DMS 273 treated with DMSO at 0.1 percent for 48 hours (cell line): Measurements from ENCODE around the gene HAVCR1.
"Not testable (repeated sequence)": the region's sequence is repeated elsewhere in the genome, so short reads cannot be mapped to it uniquely, and the experiment has no call there.

Experiments used
- DNase-seq: peaks from one replicate; lab custom pipeline; 2025; lab: John Stamatoyannopoulos, UW

HAVCR1 gene

DNA sequence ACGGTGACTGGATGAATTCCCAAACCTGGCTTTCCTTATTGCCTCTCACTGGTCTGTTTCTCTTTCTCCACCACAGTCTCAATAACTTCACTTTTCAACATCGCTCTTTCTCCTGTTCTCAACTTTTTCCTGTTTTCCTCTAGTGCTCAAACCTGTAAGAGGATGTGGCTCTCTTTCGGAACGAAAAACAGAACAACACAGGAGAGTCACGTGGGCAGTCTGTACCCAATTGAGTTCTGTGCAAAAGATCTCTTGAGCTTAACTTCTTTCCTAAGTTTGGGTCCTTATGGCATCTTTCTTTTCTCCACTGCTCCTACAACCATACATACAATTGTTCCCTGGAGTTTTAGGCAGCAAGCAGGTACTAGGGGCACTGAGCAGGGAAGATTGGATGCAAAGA is 8.9 kb downstream of the HAVCR1 start:
- no peak for DNase-seq

GRCh38 chr5:157049605-157050004 is 9.3 kb downstream of the HAVCR1 start:
- DNase-seq, result no peak

- DNase-seq, result no peak
These were observed 11.0 kb downstream of the HAVCR1 start for GRCh38 chr5:157047898-157048297.

DNA sequence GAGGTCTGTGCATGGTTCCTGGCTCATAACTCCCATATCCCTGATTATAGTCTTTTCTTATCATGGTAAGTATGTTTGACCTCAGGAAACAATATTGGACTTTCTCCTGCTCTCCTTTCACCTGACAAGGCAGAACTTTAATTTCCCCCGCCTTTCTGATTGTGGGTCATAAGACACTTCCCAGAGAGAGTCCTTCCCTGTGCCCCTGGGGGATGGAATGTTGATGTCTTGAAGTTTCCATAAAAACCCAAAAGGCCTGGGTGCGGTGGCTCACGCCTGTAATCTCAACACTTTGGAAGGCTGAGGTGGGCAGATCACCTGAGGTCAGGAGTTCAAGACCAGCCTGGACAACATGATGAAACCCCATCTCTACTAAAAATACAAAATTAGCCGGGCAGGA is 11.9 kb downstream of the HAVCR1 start:
- not testable (repeated sequence) for DNase-seq

- peak; percentile 7 for DNase-seq
These were observed 12.9 kb downstream of the HAVCR1 start for GRCh38 chr5:157046041-157046440.

DNA sequence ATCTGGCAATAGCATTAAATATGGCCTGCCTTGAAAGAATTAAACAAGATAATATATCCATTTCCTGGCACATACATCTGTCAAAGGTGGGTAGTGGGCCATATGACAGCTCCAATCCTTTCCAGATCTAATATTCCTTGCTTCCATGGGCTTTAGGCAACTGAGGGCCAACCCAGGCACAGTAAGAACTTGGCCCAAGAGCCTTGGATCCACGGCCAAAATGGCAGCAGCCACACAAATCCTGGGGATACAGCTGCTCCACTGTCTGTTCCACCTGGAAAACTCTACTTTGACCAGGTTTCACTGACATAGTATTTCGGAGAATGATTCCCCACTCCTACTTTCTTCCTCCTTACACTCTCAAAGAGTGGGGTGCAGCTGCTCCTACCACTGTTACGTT is 13.3 kb downstream of the HAVCR1 start:
- no peak for DNase-seq

- no peak for DNase-seq
These were observed 20.2 kb downstream of the HAVCR1 start for GRCh38 chr5:157038568-157039187.

DNA sequence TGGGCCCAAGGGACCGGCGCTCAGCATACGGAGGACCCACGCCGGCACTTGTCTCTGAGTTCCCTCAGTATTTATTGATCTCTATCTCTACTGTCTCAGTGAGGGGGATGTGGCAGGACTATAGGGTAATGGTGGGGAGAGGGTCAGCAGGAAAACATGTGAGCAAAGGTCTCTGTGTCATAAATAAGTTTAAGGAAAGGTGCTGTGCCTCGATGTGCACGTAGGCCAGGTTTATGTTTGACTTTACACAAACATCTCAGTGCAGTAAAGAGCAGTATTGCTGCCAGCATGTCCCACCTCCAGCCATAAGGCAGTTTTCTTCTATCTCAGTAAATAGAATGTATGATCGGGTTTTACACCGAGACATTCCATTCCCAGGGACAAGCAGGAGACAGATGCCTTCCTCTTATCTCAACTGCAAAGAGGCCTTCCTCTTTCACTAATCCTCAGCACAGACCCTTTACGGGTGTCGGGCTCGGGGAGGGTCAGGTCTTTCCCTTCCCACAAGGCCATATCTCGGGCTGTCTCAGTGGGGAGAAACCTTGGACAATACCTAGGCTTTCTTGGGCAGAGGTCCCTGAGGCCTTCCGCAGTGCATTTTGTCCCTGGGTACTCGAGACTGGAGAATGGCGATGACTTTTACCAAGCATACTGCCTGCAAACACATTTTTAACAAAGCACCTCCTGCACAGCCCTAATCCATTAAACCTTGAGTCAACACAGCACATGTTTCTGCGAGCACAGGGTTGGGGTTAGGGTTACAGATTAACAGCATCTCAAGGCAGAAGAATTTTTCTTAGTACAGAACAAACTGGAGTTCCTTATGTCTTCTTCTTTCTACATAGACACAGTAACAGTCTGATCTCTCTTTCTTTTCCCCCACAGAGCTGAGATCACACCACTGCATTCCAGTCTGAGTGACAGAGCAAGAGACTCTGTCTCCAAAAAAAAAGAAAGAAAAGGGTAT is 24.5 kb downstream of the HAVCR1 start:
- not testable (repeated sequence) for DNase-seq

GRCh38 chr5:157033071-157033583 is 25.8 kb downstream of the HAVCR1 start:
- no peak for DNase-seq

- DNase-seq, result no peak
These were observed 28.2 kb downstream of the HAVCR1 start for GRCh38 chr5:157030692-157031091.

- DNase-seq, result no peak
These were observed 29.5 kb downstream of the HAVCR1 start for GRCh38 chr5:157029457-157029856.

DNA sequence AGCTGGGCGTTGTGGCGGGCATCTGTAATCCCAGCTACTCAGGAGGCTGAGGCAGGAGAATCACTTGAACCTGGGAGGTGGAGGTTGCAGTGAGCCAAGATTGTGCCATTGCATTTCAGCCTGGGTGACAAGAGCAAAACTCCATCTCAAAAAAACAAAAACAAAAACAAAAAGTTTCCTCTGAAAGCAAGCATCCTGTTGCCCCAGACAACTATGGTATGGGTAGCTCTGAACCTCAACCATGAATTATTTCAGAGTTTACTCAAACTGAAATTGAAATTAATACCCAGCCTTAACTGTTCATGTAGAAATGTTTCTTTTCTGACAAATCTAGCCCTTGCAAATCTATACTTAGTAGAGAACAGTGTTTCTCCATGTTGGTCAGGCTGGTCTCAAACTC is 31.3 kb downstream of the HAVCR1 start:
- DNase-seq, result not testable (repeated sequence)

DNA sequence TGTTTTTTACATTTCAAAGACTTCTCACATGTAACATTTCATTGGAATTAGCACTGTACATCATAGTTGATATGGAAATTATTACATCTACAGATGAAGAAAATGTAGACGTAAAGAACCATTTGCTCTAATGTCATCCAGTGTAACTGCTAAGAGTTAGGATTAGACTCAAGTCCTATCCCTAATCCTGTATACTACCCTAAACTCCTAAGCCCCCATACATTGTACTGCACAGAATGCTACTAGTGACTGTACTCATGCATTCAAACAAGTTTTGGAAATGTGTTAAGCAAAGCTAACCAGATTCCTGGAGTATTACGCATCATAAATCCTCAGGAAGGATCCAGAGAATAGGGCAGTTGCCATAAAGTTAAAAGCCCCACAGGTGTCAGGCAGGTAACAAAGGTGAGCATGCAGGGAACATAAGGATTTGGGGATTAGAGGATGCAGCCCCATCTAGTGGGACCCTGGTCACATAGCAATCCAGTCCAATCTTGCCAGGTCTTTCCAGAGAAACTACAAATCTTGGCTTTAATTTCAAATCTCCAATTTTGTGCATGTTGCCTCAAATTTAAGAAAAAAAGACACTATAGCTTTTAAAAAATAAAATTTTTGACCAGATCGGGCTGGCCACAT is 32.0 kb downstream of the HAVCR1 start:
- no peak for DNase-seq

- DNase-seq, result no peak
These were observed 33.7 kb downstream of the HAVCR1 start for GRCh38 chr5:157025093-157025698.

DNA sequence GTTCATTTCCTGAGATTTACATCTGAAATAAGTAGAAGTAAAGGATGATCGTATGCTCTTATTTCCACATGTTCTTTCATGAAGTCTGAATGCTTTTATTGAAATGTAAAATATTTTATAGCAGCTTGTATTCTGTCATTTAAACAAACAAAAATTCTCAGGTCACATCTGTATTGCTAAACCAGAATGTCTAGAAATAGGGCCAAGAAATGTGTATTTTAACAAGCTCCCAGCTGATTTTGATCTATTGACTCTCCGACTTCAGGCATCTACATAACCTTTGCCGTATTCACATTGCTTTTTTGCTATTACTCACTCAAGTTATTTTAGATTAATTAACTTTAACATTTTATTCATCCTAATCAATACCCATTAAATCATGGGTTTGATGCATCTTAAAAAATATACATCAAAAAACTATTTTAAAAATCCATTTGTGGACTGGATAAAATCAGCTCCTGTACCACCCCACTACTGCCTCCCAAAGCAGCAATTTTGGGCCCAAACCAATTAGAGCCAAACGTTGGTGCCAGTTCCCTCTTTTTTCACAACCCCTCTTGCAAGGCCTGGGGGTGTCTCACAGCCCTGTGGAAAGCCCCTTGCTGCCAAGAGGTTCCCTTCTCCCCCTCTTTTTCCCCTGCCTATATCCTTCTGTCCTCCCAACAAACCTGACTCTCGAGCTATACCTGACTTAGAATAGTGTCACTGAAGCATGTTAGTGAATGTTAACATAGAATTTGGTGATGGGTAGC is 34.5 kb downstream of the HAVCR1 start:
- DNase-seq, result no peak

DNA sequence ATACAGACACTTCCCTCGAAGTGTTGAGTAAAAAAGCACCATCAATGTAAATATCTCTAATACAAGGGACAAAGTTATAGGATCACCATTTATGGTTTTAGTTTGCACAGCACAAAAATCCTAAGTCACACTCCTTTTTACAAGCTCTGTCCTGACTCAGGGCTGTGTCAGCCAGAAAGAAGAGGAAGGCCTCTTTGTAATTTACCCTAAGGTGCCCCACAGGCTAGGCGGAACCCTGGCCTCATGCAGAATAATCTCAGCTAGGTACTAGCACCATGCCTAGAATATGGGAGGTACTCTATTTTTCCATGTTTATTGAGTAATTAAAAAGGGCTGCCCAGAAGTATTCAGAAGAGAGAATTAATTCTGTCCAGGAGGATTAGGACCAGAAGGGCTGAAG is 36.9 kb downstream of the HAVCR1 start:
- no peak for DNase-seq

- DNase-seq, result no peak
These were observed 38.2 kb downstream of the HAVCR1 start for GRCh38 chr5:157020511-157021222.

DNA sequence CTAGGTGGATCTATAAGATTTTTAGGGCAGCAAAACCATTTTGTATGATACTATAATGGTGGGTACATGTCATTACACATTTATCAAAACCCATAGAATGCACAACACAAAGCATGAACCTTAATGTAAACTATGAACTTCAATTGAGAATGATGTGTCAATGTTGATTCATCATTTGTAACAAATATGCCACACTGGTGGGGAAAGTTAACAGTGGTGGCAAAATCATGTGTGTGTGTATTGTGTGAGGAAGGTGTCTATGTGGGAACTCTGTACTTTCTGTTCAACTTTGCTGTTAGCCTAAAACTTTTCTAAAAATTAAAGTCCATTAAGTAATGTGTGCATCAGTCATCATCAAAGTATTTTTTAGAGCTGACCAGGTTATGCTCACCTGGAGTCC is 38.9 kb downstream of the HAVCR1 start:
- no peak for DNase-seq

GRCh38 chr5:157014143-157014542 is 44.8 kb downstream of the HAVCR1 start:
- DNase-seq, result not testable (repeated sequence)

- DNase-seq, result no peak
These were observed 52.7 kb downstream of the HAVCR1 start for GRCh38 chr5:157006262-157006661.
